Retinal pigment epithelial cell (primary cell): ENCODE results near the gene ZBTB12.

Experiments used
- DNase-seq: peaks from one replicate; pipeline ENCODE4 v3.0.0-alpha.2; 2010; ENCODE audit warnings: low read depth
- H3K4me3 ChIP-seq: 2 replicates; pipeline ENCODE4 v1.5.1; 2011; ENCODE audit warnings: mild to moderate bottlenecking, low read length, control low read depth, moderate library complexity
- TF ChIP-seq, protein P1 (sequence below): conservative IDR thresholded peaks from 2 replicates; pipeline ENCODE4 v1.5.1; 2011; ENCODE audit warnings: low read depth, low read length, control low read depth, inconsistent platforms

ZBTB12 gene

GRCh38 chr6:31896493-31896855, 5.4 kb downstream of the ZBTB12 start:
- DNase-seq, result no peak
- H3K4me3 ChIP-seq, result peak overlapping the region; percentile 78

DNA sequence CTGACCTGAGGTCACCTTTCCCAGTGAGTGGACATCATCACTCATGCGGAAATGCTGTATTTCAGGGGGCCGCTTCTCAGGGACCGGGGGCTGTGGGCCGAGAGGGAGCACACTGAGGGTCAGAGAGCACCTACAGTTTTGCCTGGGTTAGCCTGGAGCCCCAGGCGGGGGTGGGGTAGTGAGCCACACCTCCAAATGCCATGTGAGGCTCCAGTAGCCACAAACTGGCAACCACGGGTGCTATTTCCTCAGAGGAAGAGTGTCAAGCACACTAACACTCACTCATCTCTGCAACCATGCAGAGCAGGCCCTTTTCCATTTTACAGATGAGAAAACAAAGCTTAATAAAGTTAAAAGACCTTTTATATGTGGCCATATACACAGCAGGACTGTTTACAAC, 9.1 kb downstream of the ZBTB12 start:
- TF ChIP-seq, protein P1, sequence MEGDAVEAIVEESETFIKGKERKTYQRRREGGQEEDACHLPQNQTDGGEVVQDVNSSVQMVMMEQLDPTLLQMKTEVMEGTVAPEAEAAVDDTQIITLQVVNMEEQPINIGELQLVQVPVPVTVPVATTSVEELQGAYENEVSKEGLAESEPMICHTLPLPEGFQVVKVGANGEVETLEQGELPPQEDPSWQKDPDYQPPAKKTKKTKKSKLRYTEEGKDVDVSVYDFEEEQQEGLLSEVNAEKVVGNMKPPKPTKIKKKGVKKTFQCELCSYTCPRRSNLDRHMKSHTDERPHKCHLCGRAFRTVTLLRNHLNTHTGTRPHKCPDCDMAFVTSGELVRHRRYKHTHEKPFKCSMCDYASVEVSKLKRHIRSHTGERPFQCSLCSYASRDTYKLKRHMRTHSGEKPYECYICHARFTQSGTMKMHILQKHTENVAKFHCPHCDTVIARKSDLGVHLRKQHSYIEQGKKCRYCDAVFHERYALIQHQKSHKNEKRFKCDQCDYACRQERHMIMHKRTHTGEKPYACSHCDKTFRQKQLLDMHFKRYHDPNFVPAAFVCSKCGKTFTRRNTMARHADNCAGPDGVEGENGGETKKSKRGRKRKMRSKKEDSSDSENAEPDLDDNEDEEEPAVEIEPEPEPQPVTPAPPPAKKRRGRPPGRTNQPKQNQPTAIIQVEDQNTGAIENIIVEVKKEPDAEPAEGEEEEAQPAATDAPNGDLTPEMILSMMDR, result no peak
- DNase-seq, result no peak
- no peak overlapping the region for H3K4me3 ChIP-seq

More at GRCh38 chr6:31896493-31896855, 5.4 kb downstream of the ZBTB12 start:
- TF ChIP-seq, protein P1, result no peak

- H3K4me3 ChIP-seq, result no peak overlapping the region
- DNase-seq, result no peak
- TF ChIP-seq, protein P1, result no peak
These were observed 12.4 kb downstream of the ZBTB12 start for GRCh38 chr6:31889331-31889972.

DNA sequence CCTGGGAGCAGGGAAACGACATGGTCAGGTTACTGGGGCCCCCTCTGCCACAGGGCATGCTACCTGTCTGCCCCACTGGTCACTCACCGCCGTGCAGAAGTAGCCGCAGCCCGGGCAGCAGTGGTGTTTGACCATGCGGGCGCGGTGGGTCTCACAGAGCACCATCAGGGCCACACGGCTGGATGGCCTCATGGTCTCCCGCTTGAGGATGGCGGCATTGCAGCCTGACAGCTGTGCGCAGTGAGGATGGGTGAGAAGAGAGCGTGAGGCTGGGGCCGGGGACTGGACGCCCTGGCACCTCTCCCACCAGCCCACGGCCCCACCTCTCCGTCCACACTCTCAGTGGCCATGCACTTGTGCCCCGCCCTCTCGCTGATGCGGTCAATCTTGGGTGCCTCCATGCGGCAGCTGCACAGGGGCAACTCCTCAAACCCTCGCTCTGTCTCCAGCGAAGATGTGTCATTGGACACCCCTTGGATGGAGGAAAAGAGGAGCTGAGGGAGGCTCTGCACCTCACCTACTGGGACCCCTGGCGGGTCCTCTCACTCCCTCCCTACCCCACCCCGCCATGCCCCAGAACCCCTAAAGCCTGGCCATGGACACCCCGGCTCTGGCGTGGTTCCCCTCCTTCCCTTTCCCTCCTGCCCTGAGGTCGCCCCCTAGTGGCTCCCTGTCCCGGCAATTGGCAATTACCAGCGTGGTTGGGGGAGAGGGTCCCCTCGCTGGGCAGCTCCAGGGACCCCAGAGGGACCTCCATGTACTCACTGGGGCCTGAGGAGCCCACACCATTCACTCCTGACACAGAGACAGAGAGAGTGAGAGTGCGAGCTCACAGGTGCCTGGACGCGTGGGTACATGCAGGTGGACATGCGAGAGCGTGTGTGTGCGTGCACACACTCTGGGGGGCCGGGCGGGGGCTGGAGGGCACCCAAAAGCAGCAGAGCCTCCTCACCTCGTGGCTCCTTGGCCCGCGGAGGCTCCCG, 13.3 kb downstream of the ZBTB12 start:
- TF ChIP-seq, protein P1, result peak; percentile 84
- no peak overlapping the region for H3K4me3 ChIP-seq
- no peak for DNase-seq

DNA sequence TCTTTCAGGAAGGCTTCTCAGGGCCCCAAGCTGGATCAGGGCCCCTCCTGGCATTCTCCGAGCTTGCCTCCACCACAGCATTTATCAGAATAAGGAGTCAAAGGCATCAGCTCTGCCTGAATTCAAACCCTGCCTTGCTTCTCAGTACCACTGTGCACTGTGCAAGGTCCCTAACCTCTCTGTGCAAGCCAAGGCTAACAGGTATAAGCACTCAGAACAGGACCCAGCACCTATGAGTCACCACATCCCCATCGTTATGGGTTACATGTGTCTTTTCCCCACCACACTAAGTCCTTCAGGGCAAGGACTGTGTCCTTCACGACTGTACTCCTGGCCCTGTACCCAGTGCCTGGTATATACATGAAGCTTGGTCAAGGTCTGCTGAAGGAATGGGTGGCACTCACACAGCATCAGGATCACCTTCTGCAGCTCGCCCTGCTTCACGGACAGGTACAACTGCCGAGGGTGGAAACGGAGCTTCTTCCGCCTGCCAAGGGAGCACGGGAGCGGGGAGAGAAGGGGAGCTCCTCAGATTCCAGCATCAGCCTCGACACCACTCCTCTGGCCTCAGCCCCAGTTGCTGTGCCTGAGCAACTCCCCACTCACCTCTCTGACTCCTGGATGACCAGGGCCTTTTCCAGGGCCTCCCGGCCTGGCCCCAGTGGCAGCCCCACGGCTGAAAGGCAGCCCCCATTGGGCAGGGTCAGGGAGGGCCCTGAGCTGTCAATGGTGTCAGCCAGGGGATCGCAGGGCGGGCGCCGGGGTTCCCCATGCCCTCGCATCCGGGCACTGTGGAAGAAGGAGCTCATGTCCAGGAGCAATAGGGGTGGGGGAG, 14.5 kb downstream of the ZBTB12 start:
- TF ChIP-seq, protein P1, result no peak
- DNase-seq, result no peak
- H3K4me3 ChIP-seq, result no peak overlapping the region

DNA sequence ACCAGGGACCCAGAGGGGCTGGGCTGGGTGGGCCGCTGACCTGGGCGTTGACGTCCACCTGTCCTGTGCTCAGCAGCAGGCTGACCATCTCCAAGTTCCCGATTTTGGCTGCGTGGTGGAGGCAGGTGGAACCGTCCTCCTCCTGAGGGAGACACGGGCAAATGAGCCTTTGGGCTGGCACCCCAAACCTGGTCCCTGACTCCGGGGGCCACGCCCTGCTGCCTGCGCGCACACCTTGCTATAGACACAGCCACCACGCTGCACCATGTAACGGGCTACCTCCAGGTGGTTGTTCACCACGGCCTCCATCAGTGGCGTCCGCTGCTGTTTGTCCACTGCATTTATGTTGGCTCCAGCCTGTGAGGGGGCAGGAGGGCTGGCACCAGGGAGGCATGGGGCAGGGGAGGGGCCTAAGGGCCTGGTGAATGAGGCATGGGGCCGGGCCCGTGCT, 15.3 kb downstream of the ZBTB12 start:
- TF ChIP-seq, protein P1, result no peak
- no peak for DNase-seq
- no peak overlapping the region for H3K4me3 ChIP-seq
